ENCODE results near the gene AKR7A3. TPM values are rescaled to one million over a fixed set of nuclear protein-coding genes. Genes with fewer than 3 reads are reported as not detected.

The AKR7A3 gene
- total and polyA plus RNA-seq, 10 of the 15 experiments (the other 5 are each of a cell fraction or from before 2014, with no cell fraction given) = 0.10 to 1.1 (median 0.25) TPM; not detected in 2

- ChIA-PET POLR2A (no interaction called here), CTCF (no interaction called here)
- no peak for TF ChIP-seq E2F4 (IDR thresholded peaks at IDR 0.05; ENCODE audit: low read depth, low read length)
- no peak for TF ChIP-seq IRF3 (IDR thresholded peaks at IDR 0.05)
- no peak for TF ChIP-seq NFIC (IDR thresholded peaks at IDR 0.05; ENCODE audit: low read depth, low read length)
- no peak for TF ChIP-seq ZBED1 (IDR thresholded peaks at IDR 0.05; ENCODE audit: borderline replicate concordance)
- TF ChIP-seq RB1 (IDR thresholded peaks at IDR 0.05; ENCODE audit: borderline replicate concordance) = no peak
- TF ChIP-seq RAD21 (IDR thresholded peaks at IDR 0.05; ENCODE audit: insufficient read depth, low read depth, low read length) = no peak
- TF ChIP-seq E2F8 (IDR thresholded peaks at IDR 0.05; ENCODE audit: low read depth, partially characterized antibody) = no peak
- TF ChIP-seq MLLT1 (IDR thresholded peaks at IDR 0.05) = no peak
- no peak for TF ChIP-seq STAT3 (IDR thresholded peaks at IDR 0.05; ENCODE audit: low read depth, low read length)
- no peak for TF ChIP-seq ATF2 (IDR thresholded peaks at IDR 0.05; ENCODE audit: low read length)
- TF ChIP-seq ATF3 (IDR thresholded peaks at IDR 0.05; ENCODE audit: borderline replicate concordance, extremely low read depth, low read depth, low read length) = no peak
- no peak for TF ChIP-seq TAF1 (IDR thresholded peaks at IDR 0.05; ENCODE audit: borderline replicate concordance, low read depth, low read length)
- TF ChIP-seq CBX5 (IDR thresholded peaks at IDR 0.05; ENCODE audit: low read depth) = no peak
These were observed 959 bp downstream of the AKR7A3 start for GRCh38 chr1:19287436-19288185.

More at GRCh38 chr1:19287436-19288185, 959 bp downstream of the AKR7A3 start:
- WGBS (ENCODE audit: insufficient coverage, insufficient replicate concordance, low lambda C conversion rate, missing lambda C conversion rate) = 82% methylated on average over 13 of the region's 13 CpGs
- H3K9me3 ChIP-seq (replicated peaks; ENCODE audit: control insufficient read depth, insufficient read depth, low read length) = no peaks in the 10 kb centered on the region; the same call in 2 of the 3 replicates
- FAIRE-seq (no peak), ATAC-seq (no peak), DNase-seq (ENCODE audit: low read depth, low spot score) (no peak)
- no peak overlapping the region for H3K4me2 ChIP-seq (ENCODE audit: control insufficient read depth, insufficient read depth)
- H2AFZ ChIP-seq (ENCODE audit: control insufficient read depth, low read depth, low read length) = no peak overlapping the region
- H3K9ac ChIP-seq (ENCODE audit: control insufficient read depth, insufficient read depth, low read length) = no peak overlapping the region
- no peaks in the 10 kb centered on the region for H3K79me2 ChIP-seq (ENCODE audit: control insufficient read depth, insufficient read depth, low read length)
- in situ Hi-C loops (cut with MboI) = no loop called here
- H3K27ac ChIP-seq (ENCODE audit: control insufficient read depth, insufficient read depth) = no peak overlapping the region
- H3K27me3 ChIP-seq (replicated peaks in 1 of 2; ENCODE audit: control insufficient read depth in 2 of 2, insufficient read depth in 2 of 2, low read length in 1 of 2) = peaks cover 0 to 2% of the 10 kb centered on the region in 2 experiments; a peak in 2 of 4 replicates
- RAD21 ChIA-PET (ENCODE audit: unreplicated experiment) = no interaction called here
- no peak overlapping the region for H3K4me3 ChIP-seq
- SMC1A ChIA-PET (ENCODE audit: uncharacterized antibody, unreplicated experiment) = no interaction called here
- intact Hi-C loops (cut with micrococcal nuclease; ENCODE audit: unreplicated experiment) = no loop called here
- H4K20me1 ChIP-seq (ENCODE audit: control insufficient read depth, insufficient read depth) = no peaks in the 10 kb centered on the region
- no peaks in the 10 kb centered on the region for H3K36me3 ChIP-seq (ENCODE audit: control insufficient read depth in 2 of 2, insufficient read depth in 2 of 2, low read length in 1 of 2)
- H3K4me1 ChIP-seq (ENCODE audit: control insufficient read depth, insufficient read depth, low read length) = no peaks in the 10 kb centered on the region
- no TSS peak for BruUV-seq (replicated peaks)

Measured in GM12878 (cell line).